MV-4-11 (cell line): ENCODE measurements around the gene FOXI1.

Experiments used
- DNase-seq: peaks from one replicate; lab custom pipeline; 2025; lab: John Stamatoyannopoulos, UW

FOXI1 gene

GRCh38 chr5:170150713-170151096, 45.0 kb downstream of the FOXI1 start:
- DNase-seq, result no peak

GRCh38 chr5:170151097-170151831, 45.6 kb downstream of the FOXI1 start:
- no peak for DNase-seq

- DNase-seq, result no peak
Measured at GRCh38 chr5:170152767-170153166, 47.1 kb downstream of the FOXI1 start.

GRCh38 chr5:170154297-170154696, 48.6 kb downstream of the FOXI1 start:
- no peak for DNase-seq

- DNase-seq, result no peak
Measured at GRCh38 chr5:170154744-170155143, 49.0 kb downstream of the FOXI1 start.

- no peak for DNase-seq
Measured at GRCh38 chr5:170155771-170156170, 50.1 kb downstream of the FOXI1 start.

GRCh38 chr5:170159101-170159698, 53.5 kb downstream of the FOXI1 start:
- DNase-seq, result no peak
